Erythroblast (primary cell): ENCODE data around the gene TMEM30A.

Experiments
- GATA1 ChIP-seq: IDR thresholded peaks from 2 replicates; pipeline ENCODE4 v1.6.1; 2011; ENCODE audit warnings: low read depth, mild to moderate bottlenecking, control low read depth, low read length, moderate library complexity
- POLR2A ChIP-seq: IDR thresholded peaks from 2 replicates; pipeline ENCODE4 v1.6.1; 2011; ENCODE audit warnings: mild to moderate bottlenecking, low read length

DNA sequence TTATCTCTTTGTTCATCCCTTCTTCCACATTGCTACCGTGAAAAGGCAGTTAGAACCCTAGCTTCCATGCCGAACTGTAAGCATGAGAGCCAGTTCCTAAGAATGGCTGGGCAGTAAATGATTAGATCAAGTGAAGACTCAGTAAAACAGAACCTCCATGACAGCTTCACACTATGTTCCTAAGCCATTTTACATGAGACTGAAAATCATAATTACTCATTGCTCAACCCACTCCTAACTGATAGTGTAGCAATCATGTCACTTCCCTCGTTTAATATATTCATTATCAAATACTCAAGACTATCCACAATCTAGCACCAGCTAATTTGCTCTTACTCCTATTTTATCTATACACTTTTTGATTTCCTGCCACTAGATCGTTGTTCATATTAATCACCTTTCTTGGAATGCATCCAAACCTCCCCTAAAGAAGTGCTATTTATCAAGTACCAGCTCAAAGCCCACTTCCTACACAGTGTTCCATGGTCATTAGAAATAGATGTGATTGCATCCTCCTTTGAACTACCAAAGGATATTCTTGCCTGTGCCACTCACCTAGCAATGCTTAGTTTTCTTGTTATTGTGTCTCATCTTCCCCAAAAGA is 6.0 kb downstream of the TMEM30A start:
- TF ChIP-seq POLR2A (no peak), GATA1 (no peak)
